SW 1271 (cell line): Measurements from ENCODE around the gene OR7D2.
"Not testable (repeated sequence)": the region's sequence is repeated elsewhere in the genome, so short reads cannot be mapped to it uniquely, and the experiment has no call there.

Experiments
- DNase-seq, 2 experiments: peaks; one replicate each; lab custom pipeline; 2025; lab: John Stamatoyannopoulos, UW

Gene OR7D2

GRCh38 chr19:9178901-9179300, at the start of gene OR7D2:
Gene OR7D2 (plus strand): TSS chr19:9178979. CDS start chr19:9185782, 6,803 bp downstream.
- no peak for DNase-seq

GRCh38 chr19:9130965-9131364, 47.8 kb upstream of the OR7D2 start:
- no peak for DNase-seq

- DNase-seq: no peak
These were observed 46.4 kb upstream of the OR7D2 start for GRCh38 chr19:9132422-9132821.

- no peak for DNase-seq
These were observed 39.1 kb upstream of the OR7D2 start for GRCh38 chr19:9139609-9140158.

- peak; percentile 79 to 87 for DNase-seq
These were observed 38.5 kb upstream of the OR7D2 start, which contains the start of gene ZNF317 for GRCh38 chr19:9140159-9140874. Gene ZNF317 (plus strand): TSS chr19:9140397. CDS start chr19:9156017, 15,620 bp downstream.

- DNase-seq: no peak
These were observed 33.9 kb upstream of the OR7D2 start for GRCh38 chr19:9144920-9145319.

- DNase-seq: no peak
These were observed 31.9 kb upstream of the OR7D2 start for GRCh38 chr19:9146882-9147281.

- no peak for DNase-seq
These were observed 30.1 kb upstream of the OR7D2 start for GRCh38 chr19:9148697-9149096.

GRCh38 chr19:9149997-9150396, 28.8 kb upstream of the OR7D2 start:
- no peak for DNase-seq

- DNase-seq: no peak
These were observed 28.1 kb upstream of the OR7D2 start for GRCh38 chr19:9150650-9151049.

- no peak for DNase-seq
These were observed 27.4 kb upstream of the OR7D2 start for GRCh38 chr19:9151367-9151766.

GRCh38 chr19:9155591-9155990, 23.2 kb upstream of the OR7D2 start:
- no peak for DNase-seq

- no peak for DNase-seq
These were observed 22.5 kb upstream of the OR7D2 start for GRCh38 chr19:9156304-9156703.

- DNase-seq: no peak
These were observed 18.9 kb upstream of the OR7D2 start for GRCh38 chr19:9159891-9160290.

- DNase-seq: no peak
These were observed 17.4 kb upstream of the OR7D2 start for GRCh38 chr19:9161427-9161826.

GRCh38 chr19:9165261-9165660, 13.5 kb upstream of the OR7D2 start:
- DNase-seq: no peak

GRCh38 chr19:9166846-9167245, 11.9 kb upstream of the OR7D2 start:
- DNase-seq: no peak

- no peak for DNase-seq
These were observed 7.3 kb upstream of the OR7D2 start for GRCh38 chr19:9171393-9171991.

- no peak for DNase-seq
These were observed 3.5 kb upstream of the OR7D2 start for GRCh38 chr19:9175326-9175725.

- no peak for DNase-seq
These were observed 4.2 kb downstream of the OR7D2 start for GRCh38 chr19:9183000-9183399.

GRCh38 chr19:9187191-9187590, 8.4 kb downstream of the OR7D2 start:
- DNase-seq: no peak

- no peak for DNase-seq
These were observed 10.8 kb downstream of the OR7D2 start for GRCh38 chr19:9189535-9189934.

- not testable (repeated sequence) for DNase-seq
These were observed 19.3 kb downstream of the OR7D2 start for GRCh38 chr19:9198044-9198443.
